Measurements from ENCODE around the gene EXOC3L4.

The EXOC3L4 gene

GRCh38 chr14:103088921-103089320, 5.6 kb upstream of the EXOC3L4 start:
- no peak for DNase-seq (ENCODE audit: low spot score)
- no peak for TF ChIP-seq CTCF (IDR thresholded peaks at IDR 0.05; ENCODE audit: extremely low read depth, missing control alignments)

GRCh38 chr14:103089386-103090335, 4.9 kb upstream of the EXOC3L4 start:
- no peak for TF ChIP-seq CTCF (IDR thresholded peaks at IDR 0.05; ENCODE audit: extremely low read depth, missing control alignments)
- DNase-seq (ENCODE audit: low spot score): no peak

GRCh38 chr14:103090481-103091020, 4.0 kb upstream of the EXOC3L4 start:
- no peak for DNase-seq (ENCODE audit: low spot score)
- TF ChIP-seq CTCF (IDR thresholded peaks at IDR 0.05; ENCODE audit: extremely low read depth, missing control alignments): no peak

GRCh38 chr14:103091041-103091882, 3.3 kb upstream of the EXOC3L4 start:
- peak; percentile 57 for TF ChIP-seq CTCF (IDR thresholded peaks at IDR 0.05; ENCODE audit: extremely low read depth, missing control alignments)
- DNase-seq (ENCODE audit: low spot score): peak; percentile 96

GRCh38 chr14:103091883-103092222, 2.7 kb upstream of the EXOC3L4 start:
- TF ChIP-seq CTCF (IDR thresholded peaks at IDR 0.05; ENCODE audit: extremely low read depth, missing control alignments): no peak
- no peak for DNase-seq (ENCODE audit: low spot score)

- no peak for DNase-seq (ENCODE audit: low spot score)
- no peak for TF ChIP-seq CTCF (IDR thresholded peaks at IDR 0.05; ENCODE audit: extremely low read depth, missing control alignments)
These were observed 594 bp upstream of the EXOC3L4 start for GRCh38 chr14:103093856-103094405.
